HG02943 (cell line): ENCODE data around the gene XAB2.

ENCODE experiments used
- ATAC-seq: cut with Tn5 transposase; IDR thresholded peaks from one replicate; pipeline ENCODE4 v1.9.1; 2021; ENCODE audit warnings: mild to moderate bottlenecking, low read depth, moderate library complexity; ENCODE audit not compliant: unreplicated experiment

XAB2 gene

DNA sequence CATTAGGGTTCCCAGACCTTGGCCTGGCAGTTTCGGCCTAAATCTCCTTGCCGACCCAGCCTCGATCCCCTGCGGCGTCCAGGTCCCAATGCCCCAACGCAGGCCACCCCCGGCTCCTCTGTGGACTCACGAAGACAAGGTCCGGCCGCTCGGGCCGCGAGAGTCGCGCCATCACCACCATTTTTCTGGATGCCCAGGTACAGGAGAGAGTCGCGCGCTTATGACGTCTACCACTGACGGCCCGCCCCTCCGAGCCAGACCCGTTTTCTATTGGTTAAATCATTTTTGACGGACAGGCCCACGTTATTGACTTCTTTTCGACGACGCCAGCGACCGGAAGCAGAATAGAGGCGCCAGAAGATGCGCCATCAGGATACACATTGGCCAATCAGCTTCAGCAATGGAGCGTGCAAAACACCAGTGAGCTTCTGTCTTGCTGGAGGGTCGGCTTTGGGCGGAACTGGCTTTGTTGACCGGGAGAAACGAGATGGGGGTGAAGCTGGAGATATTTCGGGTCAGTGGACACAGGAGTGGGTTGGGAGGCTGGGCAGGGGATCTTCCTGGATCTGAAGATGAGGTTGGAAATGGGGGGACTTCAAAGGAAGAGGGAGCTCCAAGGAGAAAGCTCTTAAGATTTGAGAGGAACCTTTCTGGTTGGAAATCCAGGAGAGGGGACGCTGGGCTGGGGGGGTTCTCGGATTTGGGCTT is at the start of gene XAB2, which contains the start of gene PET100:
TSS of gene XAB2 (minus strand) at position 199 of the 708 bp plus-strand sequence. CDS start at position 181, 18 bp downstream.
TSS of gene PET100 (plus strand) at position 447 of the 708 bp plus-strand sequence. CDS start at position 488, 41 bp downstream.
- ATAC-seq: peak; percentile 91

GRCh38 chr19:7677669-7678311 is 48.4 kb upstream of the XAB2 start:
- ATAC-seq: no peak

DNA sequence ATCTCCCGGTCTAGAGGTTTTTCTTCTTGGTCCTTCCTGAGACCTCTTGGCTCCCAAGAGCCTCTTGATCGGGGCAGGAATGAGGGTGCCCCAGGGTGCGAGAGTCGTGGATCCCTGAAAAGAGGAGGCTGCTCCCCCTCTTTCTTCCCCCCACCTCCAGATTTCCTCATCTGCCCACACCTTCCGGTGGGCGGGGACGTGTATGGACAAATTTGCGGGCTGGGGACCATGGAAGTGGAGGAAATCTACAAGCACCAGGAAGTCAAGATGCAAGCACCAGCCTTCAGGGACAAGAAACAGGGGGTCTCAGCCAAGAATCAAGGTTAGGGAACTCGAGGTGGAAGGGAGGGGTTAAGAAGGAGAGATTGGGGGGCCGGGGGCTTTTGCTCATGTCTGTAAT is 47.5 kb upstream of the XAB2 start, which contains the start of gene MCEMP1:
TSS of gene MCEMP1 (plus strand) at position 237 of the 400 bp plus-strand sequence. CDS start at position 268, 31 bp downstream.
- no peak for ATAC-seq

DNA sequence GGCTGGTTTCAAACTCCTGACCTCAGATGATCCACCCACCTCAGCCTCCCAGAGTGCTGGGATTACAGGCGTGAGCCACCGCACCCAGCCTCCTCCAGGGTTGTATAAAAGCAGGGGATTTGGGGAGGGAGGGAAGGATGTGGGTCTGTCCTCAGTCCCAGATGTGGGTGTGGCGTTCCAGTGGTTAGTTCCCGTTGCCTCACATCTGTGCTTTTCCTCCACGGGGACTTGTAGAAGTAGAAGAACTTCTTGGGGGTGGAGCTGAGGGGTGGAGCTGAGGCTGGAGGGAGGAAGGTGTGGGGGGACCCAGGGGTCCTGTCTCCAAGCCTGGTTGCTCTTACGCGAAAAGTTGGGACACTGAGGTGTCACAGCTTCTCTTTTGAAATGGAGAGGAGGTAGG is 47.0 kb upstream of the XAB2 start:
- no peak for ATAC-seq

DNA sequence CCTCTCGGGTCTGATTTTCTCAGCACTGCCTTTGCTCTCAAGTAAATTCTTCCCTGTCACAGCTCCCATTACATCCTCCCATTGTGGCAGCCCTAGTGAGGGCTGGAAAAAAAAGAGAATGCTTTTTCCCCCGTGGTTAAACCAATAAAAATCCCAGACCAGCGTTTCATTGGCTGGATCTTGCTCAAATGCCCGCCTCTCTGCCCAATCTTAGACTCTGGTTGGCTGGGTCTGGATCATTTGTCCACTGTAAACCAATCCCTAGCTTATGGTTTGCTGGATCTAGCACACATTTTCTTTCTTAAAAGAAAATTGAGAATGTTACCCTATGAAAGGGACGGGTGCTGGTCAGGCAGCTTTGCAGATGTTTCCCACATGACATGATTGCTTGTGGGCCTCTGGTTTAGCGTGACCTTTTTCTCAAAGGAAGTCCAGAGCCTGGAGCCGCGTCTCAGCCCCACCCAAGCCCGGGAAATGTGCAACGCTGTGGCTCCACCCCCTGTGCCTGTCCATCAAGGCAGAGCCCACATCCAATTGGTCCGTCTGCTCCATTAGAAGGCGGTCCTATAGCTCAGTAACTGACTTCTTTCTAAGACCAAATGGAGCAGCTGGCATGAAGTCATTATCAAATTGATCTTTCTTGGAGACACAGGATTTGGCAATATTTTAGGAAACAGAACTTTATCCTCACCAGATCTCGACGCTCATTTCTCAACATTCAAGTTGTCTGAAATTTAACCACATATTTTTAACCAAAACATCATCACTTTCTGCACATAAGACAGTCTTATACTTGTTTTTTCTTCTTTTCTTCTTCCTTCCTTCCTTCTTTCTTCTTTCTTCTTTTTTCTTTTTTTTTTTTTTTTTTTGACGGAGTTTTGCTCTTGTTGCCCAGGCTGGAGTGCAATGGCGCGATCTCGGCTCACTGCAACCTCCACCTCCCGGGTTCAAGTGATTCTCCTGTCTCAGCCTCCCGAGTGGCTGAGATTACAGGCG is 45.0 kb upstream of the XAB2 start:
- no peak for ATAC-seq

DNA sequence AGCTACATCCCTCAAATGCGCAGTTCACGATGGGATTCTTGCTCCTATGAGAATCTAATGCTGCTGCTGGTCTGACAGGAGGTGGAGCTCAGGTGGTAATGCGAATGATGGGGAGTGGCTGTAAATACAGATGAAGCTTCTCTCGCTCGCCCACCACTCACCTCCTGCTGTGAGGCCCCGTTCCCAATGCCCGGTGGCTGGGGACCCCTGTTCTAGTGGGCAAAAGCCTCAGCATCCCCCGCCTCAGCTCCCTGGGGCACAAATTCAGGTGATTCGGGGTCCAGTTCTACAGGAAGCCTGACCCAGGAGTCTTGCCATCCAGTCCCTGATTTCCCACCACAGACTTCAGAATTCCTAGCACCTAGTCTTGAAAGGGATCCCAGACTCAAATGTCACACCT is 43.2 kb upstream of the XAB2 start:
- ATAC-seq: no peak

- ATAC-seq: no peak
Measured at GRCh38 chr19:7670790-7671189, 41.4 kb upstream of the XAB2 start.

DNA sequence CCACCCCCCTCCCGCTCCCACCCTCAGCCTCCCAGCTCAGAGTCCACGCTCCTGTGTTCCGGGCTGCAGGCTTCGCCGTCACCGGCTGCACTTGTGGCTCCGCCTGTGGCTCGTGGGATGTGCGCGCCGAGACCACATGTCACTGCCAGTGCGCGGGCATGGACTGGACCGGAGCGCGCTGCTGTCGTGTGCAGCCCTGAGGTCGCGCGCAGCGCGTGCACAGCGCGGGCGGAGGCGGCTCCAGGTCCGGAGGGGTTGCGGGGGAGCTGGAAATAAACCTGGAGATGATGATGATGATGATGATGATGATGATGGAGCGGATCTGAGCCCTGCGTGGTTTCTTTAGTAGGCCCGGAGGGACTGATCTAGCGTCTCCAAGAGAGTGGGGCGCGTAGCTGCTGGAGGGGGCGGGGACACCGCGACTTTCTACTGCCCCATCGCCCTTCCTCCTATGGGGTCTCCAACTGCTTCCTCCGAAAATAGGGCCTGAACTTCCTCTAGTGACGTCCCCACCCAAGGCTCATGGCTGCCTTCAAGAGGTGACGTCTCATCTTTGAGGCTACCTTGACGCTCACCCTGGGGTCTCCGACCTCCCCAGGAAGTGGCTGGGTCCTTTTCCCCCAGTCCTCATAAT is 40.9 kb upstream of the XAB2 start:
- no peak for ATAC-seq

GRCh38 chr19:7669641-7670040 is 40.3 kb upstream of the XAB2 start:
- no peak for ATAC-seq

GRCh38 chr19:7668842-7669241 is 39.5 kb upstream of the XAB2 start, which contains the start of gene RETN:
RETN (plus strand) TSS chr19:7669049; CDS start chr19:7669327, 278 bp downstream.
- no peak for ATAC-seq

DNA sequence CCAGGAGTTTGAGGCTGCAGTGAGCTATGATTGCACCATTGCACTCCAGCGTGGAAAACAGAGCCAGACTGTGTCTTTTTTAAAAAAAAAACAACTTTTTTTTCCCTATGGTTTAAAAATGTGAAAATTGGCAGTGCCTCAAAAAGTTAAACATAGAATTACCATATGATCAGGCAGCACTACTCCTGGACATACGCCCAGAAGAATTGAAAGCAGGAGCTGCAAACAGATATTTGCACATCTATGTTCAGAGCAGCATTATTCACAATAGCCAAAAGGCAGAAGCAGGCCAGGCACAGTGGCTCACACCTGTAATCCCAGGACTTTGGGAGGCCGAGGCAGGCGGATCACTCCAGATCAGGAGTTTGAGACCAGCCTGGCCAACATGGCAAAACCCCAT is 35.7 kb upstream of the XAB2 start:
- ATAC-seq: no peak

DNA sequence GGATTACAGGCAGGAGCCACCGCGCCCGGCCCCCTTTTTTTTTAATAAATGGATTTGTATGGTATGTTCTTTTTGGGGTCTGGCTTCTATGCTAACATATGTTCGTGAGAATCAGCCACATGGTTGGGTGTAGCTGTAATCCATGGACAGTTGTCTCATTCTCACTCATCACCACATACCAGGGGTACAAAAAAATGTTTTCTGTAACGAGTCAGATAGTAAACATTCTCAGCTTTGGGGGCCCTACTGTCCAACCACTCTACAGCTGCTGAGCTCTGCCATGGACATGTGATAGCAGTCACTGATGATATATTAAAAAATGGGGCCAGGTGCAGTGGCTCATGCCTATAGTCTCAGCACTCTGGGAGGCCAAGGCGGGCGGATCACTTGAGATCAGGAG is 34.4 kb upstream of the XAB2 start:
- ATAC-seq: no peak

DNA sequence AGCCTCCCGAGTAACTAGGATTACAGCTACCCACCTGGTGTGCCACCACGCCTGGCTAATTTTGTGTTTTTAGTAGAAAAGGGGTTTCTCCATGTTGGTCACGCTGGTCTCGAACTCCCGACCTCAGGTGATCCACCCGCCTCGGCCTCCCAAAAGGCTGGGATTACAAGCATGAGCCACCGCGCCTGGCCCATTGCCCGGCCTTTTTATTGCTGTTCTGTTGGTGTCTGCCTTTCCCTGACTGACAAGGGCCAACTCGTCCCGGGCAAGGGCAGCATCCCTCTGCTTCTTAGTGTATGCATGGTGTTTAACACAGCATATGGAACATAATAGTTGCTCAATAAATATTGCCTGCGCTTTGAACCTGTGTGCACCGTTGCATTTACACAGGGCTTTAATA is 33.3 kb upstream of the XAB2 start:
- no peak for ATAC-seq

- ATAC-seq: no peak
Measured at GRCh38 chr19:7661744-7662538, 32.6 kb upstream of the XAB2 start.

DNA sequence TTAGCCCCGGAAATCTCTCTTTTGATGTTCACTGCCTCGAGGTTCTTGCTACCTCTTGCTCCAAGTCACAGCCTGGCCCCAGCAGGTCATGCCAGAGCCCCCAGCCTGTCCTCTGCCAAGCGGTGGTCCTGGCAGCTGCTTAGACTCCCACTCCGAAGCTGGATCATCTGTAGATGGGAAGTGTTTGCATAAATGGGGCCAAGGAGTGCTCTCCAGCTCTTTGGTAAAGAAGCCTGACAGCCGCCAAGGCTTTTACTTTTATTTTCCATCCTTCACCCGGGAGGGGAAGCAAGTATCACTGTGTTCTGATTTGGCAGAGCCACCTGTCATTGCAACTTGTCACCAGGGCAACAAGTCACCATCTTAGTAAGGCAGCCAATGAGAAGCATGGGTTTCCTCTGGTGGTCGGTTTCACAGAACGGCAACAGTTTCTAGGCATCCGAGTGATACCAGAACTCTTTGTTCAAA is 28.9 kb upstream of the XAB2 start:
- no peak for ATAC-seq

DNA sequence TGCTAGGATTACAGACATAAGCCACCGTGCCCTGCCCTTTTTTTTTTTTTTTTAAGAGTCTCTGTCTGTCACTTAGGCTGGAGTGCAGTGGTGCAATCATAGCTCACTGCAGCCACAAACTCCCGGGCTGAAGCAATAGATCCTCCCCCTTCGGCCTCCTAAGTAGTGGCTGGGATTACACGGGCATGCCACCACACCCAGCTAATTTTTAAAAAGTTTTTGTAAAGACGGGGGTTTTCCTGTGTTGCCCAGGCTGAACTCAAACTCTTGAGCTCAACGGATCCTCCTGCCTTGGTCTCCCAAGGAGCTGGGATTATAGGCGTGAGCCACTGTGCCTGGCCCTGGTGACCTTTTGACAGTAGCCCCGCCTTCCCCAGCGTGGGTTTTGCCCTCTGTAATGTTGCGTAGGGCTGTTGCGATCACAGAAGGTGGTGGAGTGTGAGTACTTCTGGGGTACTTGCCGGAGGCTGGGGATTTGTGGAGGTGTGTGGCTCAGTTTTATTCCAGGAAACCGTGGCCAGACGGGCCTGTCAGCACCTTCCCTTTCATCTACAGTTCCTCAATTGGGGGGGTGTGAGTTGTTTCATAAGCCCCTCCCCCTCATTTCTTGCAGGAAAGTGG is 27.9 kb upstream of the XAB2 start:
- no peak for ATAC-seq

DNA sequence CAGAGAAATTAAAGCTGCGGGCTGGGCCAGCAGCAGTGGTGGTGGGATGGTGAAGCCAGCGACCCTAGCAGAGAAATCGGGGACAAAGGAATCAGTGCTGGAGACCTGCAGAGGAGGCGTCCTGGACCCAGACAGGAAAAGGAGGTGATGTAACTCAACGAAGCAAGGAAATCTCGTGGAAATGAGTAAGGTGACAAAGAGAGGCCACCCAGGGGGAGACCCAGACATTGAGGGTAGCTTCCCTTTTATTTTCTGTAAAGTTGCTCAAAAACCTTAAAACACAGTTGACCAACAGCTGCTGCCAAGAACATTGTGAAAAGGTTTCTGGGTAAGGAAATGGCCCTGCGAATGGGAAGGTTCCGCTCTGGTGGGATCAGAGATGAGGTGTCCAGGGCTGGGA is 26.2 kb upstream of the XAB2 start:
- no peak for ATAC-seq

GRCh38 chr19:7654401-7654800 is 25.1 kb upstream of the XAB2 start:
- no peak for ATAC-seq
